Fibroblast of gingiva (primary cell): ENCODE data around the gene SAMD3.
A peak's percentile ranks its signal among the peaks of the same experiment; 100 is the strongest.

Experiments used
- DNase-seq: peaks from one replicate; pipeline ENCODE4 v3.0.0-alpha.2; 2011; ENCODE audit warnings: low read depth

Gene SAMD3

DNA sequence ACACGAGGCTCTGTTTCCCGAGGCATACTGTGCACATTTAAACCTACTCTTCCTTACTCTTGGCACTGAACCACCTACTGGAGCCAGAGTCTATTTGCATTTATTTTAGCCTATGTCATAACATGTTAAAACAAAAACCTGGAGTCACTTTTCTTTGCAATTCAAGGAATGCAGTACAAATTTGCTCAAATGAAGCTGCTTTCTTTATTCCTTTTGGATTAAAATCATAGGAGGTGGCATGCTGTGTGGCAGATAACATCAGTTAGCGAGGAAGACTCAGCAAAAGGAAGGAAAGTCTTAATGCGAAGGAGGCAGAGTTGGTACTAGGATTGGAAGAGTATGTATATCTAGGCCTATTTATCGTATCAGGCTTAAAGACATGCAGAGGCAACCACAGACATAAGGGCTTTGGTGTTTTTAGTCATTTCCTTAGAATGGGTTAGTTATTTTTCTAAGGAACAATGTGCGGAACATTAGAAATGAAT, 92.9 kb downstream of the SAMD3 start:
- no peak for DNase-seq

DNA sequence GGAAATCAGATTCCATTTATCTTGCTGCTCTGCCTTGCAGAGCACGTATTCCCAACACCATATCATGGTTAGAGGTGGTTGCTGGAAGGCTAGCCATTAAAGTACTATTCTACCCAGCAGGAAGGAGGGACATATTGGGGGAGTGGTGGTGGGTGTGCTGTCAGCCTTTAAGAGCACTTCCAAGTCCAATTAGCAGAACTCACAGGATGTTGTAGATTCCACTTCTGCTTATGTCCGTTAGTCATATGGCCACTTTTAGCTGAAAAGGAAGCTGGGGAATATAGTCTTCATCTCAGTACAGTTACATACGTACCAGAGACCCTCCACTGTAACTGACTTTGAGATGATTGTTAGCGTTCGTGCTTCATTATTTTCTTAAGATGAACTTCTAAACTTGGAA, 94.4 kb downstream of the SAMD3 start:
- DNase-seq = no peak

GRCh38 chr6:130127195-130127594, 95.6 kb downstream of the SAMD3 start:
- DNase-seq = no peak

DNA sequence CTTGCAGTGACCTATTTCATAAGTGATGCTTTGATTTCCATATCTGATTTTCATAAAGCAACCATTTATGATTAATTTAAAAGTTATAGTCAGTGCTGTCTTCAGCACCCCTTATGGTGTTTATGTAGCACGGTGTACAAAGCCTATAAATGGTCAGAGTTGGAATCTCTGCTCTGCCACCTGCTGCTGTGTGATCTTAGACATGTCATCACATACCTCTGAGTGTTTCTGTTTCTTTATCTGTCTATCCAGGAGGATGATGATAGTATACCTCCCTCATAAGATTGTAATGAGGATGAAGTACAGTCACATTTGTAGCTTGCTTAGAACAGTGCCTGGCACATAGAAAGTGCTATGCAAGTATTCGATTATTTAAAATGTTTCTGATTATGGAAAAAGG, 100.5 kb downstream of the SAMD3 start:
- DNase-seq = no peak

GRCh38 chr6:130120731-130121130, 102.0 kb downstream of the SAMD3 start:
- DNase-seq = no peak

DNA sequence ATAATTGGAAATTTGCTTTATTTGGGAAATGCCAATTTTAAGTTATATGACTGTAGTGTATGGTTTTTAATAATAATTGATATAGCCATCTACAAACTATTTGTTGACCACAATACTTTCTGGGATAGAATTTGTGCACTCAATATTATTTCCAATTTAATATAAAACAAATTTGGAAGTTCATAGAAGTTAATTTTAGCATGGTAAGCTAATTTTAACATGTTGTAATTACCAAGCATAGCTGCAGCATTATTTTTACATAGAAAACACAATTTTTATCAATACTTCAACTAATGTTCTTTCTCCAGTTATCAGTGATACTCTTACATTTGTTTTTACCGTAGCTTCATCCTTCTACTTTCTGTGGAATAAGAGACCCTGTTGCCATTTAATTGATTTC, 103.5 kb downstream of the SAMD3 start:
- DNase-seq = no peak

GRCh38 chr6:130118236-130118635, 104.5 kb downstream of the SAMD3 start:
- peak; percentile 17 for DNase-seq

DNA sequence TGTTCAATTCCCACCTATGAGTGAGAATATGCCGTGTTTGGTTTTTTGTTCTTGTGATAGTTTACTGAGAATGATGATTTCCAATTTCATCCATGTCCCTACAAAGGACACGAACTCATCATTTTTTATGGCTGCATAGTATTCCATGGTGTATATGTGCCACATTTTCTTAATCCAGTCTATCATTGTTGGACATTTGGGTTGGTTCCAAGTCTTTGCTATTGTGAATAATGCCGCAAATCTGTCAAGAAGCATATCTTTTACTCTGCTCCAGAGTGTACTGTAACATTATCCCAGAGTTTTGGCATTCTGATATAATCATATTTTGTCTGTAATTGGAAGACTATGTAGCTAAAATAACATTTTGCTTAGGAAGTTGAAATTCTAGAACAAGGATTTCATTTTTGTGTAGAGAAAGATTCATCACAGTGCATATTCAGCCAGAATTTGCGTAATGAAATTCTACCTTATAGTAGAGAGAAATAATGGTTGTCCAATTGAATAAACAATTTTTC, 105.5 kb downstream of the SAMD3 start:
- peak; percentile 53 for DNase-seq

GRCh38 chr6:130116273-130116672, 106.5 kb downstream of the SAMD3 start:
- no peak for DNase-seq

GRCh38 chr6:130115036-130115435, 107.7 kb downstream of the SAMD3 start:
- DNase-seq = no peak

DNA sequence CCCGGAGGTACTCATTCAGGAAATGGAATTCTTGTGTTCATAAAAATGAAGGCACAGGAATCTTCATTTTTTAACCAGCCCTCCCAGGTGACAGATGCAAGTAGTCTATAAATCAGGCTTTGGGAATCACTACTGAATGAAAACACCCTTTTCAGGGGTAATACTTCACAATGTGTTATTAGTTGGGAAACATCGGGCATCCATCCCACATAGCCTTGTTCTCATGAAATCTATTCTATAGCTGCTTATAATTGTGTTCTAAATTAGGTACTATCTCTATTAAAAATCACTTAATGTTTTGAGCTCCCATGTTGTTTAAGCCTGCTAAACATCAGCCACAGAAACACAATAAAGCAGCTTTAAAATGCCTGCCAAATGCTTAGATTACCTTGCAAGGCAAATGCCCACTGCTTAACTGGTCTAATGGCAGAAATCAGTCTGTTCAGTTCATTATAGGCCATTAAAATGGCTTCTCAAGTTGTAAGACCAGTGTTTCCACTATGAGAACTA, 109.5 kb downstream of the SAMD3 start:
- no peak for DNase-seq

- no peak for DNase-seq
These were observed 111.7 kb downstream of the SAMD3 start for GRCh38 chr6:130111031-130111430.

GRCh38 chr6:130107710-130108109, 115.0 kb downstream of the SAMD3 start:
- no peak for DNase-seq

- DNase-seq = no peak
These were observed 116.6 kb downstream of the SAMD3 start for GRCh38 chr6:130105996-130106704.

DNA sequence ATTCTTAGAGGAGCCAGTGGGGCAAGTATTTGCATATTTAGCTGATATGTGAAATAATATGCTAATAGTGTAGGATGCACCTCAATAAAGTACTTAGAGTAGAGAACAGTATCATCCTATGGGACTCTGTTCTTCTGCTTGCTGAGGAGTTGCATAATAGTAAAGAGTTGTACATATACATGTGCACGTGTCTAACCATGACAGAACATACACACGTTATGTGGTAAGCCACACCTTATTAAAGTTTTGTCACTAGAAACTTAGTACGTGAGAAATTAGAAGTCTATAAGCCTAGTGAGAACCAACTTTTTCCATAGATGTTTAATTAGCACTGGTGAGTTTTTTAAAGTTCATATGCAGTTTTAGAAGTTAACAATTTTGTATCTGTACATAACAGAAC, 123.6 kb downstream of the SAMD3 start:
- no peak for DNase-seq

DNA sequence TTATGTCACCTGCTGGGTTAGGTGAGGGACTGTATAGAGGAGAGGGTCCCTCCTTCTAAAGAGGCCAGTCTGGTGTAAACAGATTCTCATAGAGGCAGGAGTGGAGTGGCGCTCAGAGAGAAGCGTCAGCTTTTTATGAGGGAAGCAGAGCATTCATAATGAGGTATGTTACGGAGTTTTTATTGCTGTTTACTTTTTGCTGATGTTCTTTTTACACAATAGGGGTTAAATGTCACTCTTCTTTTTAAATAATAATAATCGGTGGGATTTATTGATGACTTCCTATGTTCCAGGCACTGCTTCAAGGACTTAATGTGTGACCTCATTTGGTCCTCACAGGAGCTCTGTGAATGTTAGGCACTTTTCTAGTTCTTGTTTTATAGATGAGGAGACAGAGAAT, 124.4 kb downstream of the SAMD3 start:
- DNase-seq = no peak
